Memory B cell (primary cell): Measurements from ENCODE around the gene HSPA2.
"Not testable (repeated sequence)": the region's sequence is repeated elsewhere in the genome, so short reads cannot be mapped to it uniquely, and the experiment has no call there.

Source experiments
- ATAC-seq: fragments of 150-1000 bp; cut with Tn5 transposase; 2 replicates; pipeline ENCODE4 v1.10.0; 2021; ENCODE audit warnings: low read depth, mild to moderate bottlenecking, moderate library complexity
- DNase-seq, 2 donors: peaks; one replicate each; pipeline ENCODE4 v3.0.0; 2022; ENCODE audit warnings: low spot score in 2 of 2
- H3K27ac Mint-ChIP-seq: one replicate; pipeline ENCODE4 v1.8.0; 2022; ENCODE audit warnings: mild to moderate bottlenecking, moderate library complexity, mixed read lengths
- H3K27me3 Mint-ChIP-seq: one replicate; pipeline ENCODE4 v1.8.0; 2022; ENCODE audit warnings: mixed read lengths
- H3K36me3 Mint-ChIP-seq: one replicate; pipeline ENCODE4 v1.8.0; 2022; ENCODE audit warnings: mild to moderate bottlenecking, mixed read lengths
- H3K4me1 Mint-ChIP-seq: one replicate; pipeline ENCODE4 v1.8.0; 2022; ENCODE audit warnings: mixed read lengths
- H3K4me3 Mint-ChIP-seq: one replicate; pipeline ENCODE4 v1.8.0; 2022; ENCODE audit warnings: mild to moderate bottlenecking, moderate library complexity, mixed read lengths
- H3K9me3 Mint-ChIP-seq: one replicate; pipeline ENCODE4 v1.8.0; 2022; ENCODE audit warnings: mixed read lengths

The HSPA2 gene

DNA sequence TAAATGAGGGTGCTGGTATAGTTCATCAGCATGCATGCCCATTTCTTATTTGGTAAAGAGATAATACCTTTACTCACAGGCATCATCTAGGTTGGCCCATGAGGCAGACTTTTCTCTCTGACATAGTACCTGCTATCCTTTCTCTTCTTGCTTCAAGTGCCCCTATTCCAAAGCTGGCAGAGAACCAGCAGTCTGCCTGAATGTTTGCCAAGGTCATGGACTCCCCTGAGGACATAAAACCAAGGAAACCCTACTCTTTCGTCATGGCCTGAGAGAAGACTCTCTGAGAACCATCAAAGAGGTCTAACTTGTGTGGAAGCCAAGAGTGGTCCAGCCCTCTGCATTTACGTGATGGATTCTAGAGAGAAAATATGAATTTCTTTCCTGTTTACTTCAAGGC, 21.1 kb downstream of the HSPA2 start:
- DNase-seq (no peak), ATAC-seq (no peak)
- Mint-ChIP-seq H3K4me1 (no peaks in the 10 kb centered on the region), H3K27ac (no peak overlapping the region), H3K27me3 (peaks cover 5% of the 10 kb centered on the region), H3K9me3 (no peaks in the 10 kb centered on the region), H3K4me3 (no peak overlapping the region), H3K36me3 (no peaks in the 10 kb centered on the region)

DNA sequence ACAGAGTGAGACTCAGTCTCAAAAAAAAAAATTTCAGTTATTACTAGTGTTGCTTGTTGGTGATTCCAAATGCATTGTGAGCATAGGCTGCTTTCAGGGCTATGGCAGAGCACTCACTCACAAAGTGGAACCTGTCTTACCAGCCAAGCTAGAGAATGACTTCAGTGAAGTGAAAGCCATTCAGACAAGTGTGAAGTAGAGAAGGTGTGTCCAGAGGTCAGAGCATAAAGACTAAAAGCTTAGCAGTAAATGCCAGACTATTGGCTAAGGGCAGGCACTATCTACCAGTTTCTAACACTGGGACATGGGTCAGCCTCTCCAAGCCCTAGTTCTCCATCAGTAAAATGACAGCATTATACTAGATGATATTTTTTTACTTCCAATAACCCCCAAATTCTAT, 21.9 kb downstream of the HSPA2 start:
- Mint-ChIP-seq H3K4me1 (no peaks in the 10 kb centered on the region), H3K27ac (no peak overlapping the region), H3K9me3 (no peaks in the 10 kb centered on the region), H3K36me3 (no peaks in the 10 kb centered on the region), H3K4me3 (no peak overlapping the region), H3K27me3 (peaks cover 5% of the 10 kb centered on the region)
- no peak for ATAC-seq
- no peak for DNase-seq

DNA sequence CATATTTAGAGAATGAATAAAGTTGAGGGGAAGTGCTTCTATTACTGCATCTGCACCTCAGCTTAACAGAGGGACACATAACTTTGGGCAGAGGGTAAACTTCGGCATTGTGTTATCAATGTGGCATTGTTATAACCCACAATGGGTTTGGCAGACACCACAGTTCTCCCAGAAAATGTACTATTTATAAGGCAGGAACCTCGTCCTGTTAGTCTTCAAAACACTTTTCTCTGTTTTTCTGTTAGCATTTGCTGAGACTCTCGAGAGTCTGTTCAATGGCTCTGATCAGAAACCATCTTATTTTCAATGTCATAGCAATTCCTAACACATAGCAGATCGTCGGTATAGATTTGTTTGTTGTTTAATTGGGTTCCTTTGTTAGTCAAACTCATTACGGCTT, 23.2 kb downstream of the HSPA2 start:
- H3K9me3 Mint-ChIP-seq = no peaks in the 10 kb centered on the region
- no peak for ATAC-seq

DNA sequence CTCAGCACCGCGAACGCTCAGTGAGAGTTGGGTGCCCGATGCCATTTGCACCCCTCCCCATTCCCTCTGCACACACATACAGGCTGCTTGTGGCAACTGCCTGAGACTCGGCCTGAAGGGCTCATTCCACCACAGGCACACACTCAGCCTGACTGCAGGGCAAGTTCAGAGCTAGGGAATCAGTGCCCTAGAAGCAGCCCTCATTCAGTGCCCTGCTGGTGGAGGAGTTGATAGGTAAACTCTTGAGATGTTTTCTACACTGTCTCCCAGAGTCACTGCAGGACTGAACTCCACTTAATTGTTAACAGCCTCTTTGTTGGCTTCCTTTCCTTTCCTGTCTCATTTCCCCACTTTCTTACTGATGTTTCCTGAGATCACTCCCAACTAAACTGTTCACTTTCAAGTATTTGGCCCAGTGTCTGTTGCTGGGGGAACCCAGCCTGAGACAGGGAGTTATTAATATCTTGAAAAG, 26.1 kb downstream of the HSPA2 start:
- Mint-ChIP-seq H3K36me3 (no peaks in the 10 kb centered on the region), H3K9me3 (no peaks in the 10 kb centered on the region), H3K4me1 (no peaks in the 10 kb centered on the region), H3K27me3 (peaks cover 6% of the 10 kb centered on the region), H3K27ac (no peak overlapping the region), H3K4me3 (no peak overlapping the region)
- ATAC-seq (no peak), DNase-seq (no peak)

More for the DNA sequence above, 23.2 kb downstream of the HSPA2 start:
- no peaks in the 10 kb centered on the region for H3K36me3 Mint-ChIP-seq
- DNase-seq = no peak
- H3K4me1 Mint-ChIP-seq = no peaks in the 10 kb centered on the region
- peaks cover 5% of the 10 kb centered on the region for H3K27me3 Mint-ChIP-seq
- no peak overlapping the region for H3K4me3 Mint-ChIP-seq
- no peak overlapping the region for H3K27ac Mint-ChIP-seq

DNA sequence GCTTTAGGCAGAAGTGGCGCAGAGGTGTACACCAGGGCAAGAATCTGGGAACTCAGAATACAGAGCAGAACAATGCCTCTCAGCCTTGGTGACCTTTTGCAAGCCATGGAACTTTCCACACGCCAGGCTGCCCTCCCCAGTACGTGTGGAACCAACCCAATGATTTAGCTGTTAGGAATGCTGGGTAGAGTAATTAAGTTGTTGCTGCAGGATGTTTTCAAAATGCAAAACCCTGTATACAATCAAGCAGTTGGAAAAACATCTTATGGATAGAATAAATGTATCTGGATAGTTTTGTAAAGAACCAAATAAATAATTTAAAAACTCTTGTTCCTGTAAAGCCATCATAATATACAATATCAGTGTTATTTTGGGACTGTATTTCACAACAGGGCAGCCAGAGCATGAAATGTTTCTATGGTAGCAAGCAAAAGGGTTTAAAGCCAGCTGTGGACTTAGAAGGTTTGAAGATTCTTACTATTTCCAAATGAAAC, 28.6 kb downstream of the HSPA2 start:
- no peaks in the 10 kb centered on the region for H3K9me3 Mint-ChIP-seq
- H3K36me3 Mint-ChIP-seq = no peaks in the 10 kb centered on the region
- H3K27me3 Mint-ChIP-seq = peaks cover 4% of the 10 kb centered on the region
- H3K4me1 Mint-ChIP-seq = no peaks in the 10 kb centered on the region
- ATAC-seq (no peak), DNase-seq (no peak)
- no peak overlapping the region for H3K27ac Mint-ChIP-seq
- H3K4me3 Mint-ChIP-seq = no peak overlapping the region

DNA sequence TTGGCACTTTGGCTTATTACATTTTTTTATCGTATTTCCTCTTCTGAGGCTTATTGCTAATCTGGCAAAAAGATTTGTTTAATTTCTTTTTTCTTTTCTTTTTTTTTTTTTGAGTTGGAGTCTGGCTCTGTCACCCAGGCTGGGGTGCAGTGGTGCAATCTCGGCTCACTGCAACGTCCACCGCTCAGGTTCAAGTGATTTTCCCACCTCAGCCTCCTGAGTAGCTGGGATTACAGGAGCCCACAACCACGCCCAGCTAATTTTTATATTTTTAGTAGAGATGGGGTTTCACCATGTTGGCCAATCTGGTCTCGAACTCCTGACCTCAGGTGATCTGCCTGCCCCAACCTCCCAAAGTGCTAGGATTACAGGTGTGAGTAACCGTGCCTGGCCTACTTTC, 29.1 kb downstream of the HSPA2 start:
- not testable (repeated sequence) for H3K27ac Mint-ChIP-seq, DNase-seq, ATAC-seq, H3K36me3 Mint-ChIP-seq, H3K4me1 Mint-ChIP-seq, H3K27me3 Mint-ChIP-seq, H3K4me3 Mint-ChIP-seq, H3K9me3 Mint-ChIP-seq

DNA sequence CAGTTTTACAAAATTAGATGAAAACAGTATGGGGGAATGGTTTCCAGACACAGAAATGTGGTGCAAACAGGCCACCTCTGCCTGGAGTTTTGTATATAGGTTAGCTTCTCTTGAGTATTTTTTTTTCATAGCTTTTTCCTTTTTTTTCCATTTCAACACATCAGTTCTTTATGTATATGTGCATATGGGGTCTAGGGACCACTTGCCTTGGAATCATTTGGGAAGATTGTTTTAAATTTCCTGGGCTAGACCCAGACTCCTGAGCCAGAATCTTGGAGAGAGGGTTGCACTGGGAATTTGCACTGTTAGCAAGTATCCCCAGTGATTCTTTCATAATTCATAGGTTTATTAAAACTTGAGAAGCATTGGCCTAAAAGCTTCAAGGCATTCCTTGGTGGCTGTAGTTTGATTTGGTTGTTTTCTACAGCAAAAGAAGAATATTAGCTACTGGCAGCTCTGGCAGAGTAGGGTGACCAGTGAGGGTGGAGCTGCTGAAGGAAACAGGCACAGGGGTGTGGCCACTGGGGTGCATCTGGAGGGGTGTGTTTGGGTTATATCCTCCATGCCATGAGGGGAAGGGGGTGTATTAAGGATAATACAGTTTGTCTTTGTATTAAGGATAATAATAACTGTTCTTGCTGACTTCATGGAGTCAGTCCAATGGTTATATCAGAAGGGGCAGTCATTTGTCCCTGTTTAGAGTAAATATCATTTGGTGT, 32.0 kb downstream of the HSPA2 start:
- Mint-ChIP-seq H3K27ac (no peak overlapping the region), H3K27me3 (peaks cover 2% of the 10 kb centered on the region), H3K36me3 (no peaks in the 10 kb centered on the region), H3K4me1 (no peaks in the 10 kb centered on the region), H3K9me3 (no peaks in the 10 kb centered on the region), H3K4me3 (no peak overlapping the region)
- no peak for DNase-seq
- no peak for ATAC-seq

DNA sequence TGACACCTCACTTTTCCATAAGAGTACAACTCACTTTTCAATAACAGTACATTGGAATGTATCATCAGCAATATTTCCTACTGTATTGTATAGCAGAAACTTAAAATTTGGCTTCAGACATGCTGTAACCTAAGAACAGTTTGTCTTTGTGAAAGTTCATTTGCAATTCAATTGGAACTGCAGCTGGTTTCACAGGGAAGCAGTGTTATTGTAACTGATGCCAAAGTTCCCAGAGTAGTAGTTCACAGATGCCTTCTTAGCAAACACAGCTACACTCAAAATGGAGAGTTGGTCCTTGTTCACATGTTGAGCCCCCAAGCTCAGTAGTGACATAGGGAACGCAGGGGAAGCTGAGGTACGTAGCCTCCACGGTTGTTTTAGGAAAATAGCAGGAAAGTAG, 32.6 kb downstream of the HSPA2 start:
- no peak overlapping the region for H3K27ac Mint-ChIP-seq
- H3K4me1 Mint-ChIP-seq = no peaks in the 10 kb centered on the region
- H3K4me3 Mint-ChIP-seq = no peak overlapping the region
- no peaks in the 10 kb centered on the region for H3K9me3 Mint-ChIP-seq
- ATAC-seq (no peak), DNase-seq (no peak)
- H3K27me3 Mint-ChIP-seq = peaks cover 2% of the 10 kb centered on the region
- no peaks in the 10 kb centered on the region for H3K36me3 Mint-ChIP-seq

DNA sequence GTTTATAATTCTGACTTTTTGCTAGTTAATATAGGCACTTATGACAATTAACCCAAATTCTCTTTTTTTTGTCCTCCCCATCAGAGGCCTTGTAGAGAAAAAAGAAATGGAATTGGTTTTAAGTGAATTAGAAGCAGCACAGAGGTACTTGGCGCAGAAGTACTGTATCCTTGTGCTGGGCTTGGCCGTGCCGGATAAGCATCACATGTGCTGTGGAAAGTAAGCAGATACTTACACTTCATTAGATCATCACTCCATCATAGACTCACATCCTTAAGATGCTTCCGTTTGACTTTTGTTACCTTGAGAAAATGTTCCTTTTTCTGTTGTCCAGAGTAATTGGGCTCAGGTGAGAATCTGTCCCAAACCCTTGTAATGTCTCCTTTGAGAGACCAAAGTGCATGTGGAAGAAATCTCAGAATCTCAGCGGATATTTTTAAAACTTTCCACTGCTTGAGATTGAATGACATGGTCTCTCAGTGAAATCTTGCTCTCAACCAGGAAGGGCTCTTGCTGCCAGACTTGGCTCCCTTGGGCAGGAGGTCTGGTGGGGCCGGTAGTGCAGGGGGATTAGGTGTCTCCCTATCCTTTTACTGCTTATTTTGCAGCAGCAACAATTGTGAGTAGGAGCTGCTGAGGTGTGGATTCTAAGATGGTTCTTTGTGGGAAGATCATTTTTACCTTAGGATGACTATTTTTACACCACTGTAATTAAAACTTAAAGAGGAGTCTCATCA, 34.0 kb downstream of the HSPA2 start:
- Mint-ChIP-seq H3K4me3 (no peak overlapping the region), H3K27me3 (peaks cover 2% of the 10 kb centered on the region), H3K27ac (no peak overlapping the region), H3K4me1 (no peaks in the 10 kb centered on the region), H3K9me3 (no peaks in the 10 kb centered on the region), H3K36me3 (no peaks in the 10 kb centered on the region)
- no peak for ATAC-seq
- DNase-seq = no peak

DNA sequence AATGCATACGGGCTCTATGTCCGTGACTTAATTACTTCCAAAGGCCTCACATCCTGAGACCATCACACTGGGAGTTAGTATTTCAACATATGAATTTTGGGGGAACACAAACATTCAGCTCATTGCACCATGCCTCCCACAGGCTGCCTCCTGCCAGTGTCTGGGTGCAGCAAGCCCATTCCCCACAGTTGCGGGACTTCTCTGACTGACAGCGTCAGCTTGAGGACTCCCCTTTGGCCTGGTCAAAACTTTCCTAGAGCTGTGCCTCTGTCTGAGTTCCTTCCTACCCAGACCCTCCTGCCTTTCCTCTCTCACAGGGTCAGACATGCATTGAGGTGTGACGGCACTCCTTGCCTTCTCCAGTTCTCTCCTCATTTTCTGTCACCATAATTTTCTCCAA, 36.7 kb downstream of the HSPA2 start:
- no peak for ATAC-seq
- no peaks in the 10 kb centered on the region for H3K36me3 Mint-ChIP-seq
- H3K4me3 Mint-ChIP-seq = no peak overlapping the region
- H3K27ac Mint-ChIP-seq = no peak overlapping the region
- H3K27me3 Mint-ChIP-seq = no peaks in the 10 kb centered on the region
- H3K4me1 Mint-ChIP-seq = no peaks in the 10 kb centered on the region
- H3K9me3 Mint-ChIP-seq = no peaks in the 10 kb centered on the region
- DNase-seq = no peak

DNA sequence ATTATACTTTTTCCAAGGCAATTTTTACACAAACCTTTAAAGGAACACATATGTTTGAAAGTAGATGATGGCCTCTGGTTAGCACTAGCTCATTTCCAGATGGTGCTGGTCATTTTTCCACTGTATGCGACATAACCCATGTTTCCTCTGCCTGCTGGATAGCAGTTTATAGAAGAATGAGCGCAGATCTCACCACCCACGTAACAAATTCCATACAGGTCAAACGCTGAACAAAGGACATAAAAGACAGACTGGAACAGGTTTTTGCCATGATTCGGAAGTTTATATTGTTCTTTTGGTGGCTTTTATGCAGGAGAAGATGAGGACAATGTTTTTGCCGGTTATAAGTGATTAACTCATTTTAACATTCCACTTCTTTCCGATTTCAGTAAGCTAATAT, 39.9 kb downstream of the HSPA2 start:
- H3K27ac Mint-ChIP-seq = no peak overlapping the region
- no peaks in the 10 kb centered on the region for H3K9me3 Mint-ChIP-seq
- H3K4me1 Mint-ChIP-seq = no peaks in the 10 kb centered on the region
- DNase-seq = no peak
- no peaks in the 10 kb centered on the region for H3K36me3 Mint-ChIP-seq
- H3K27me3 Mint-ChIP-seq = no peaks in the 10 kb centered on the region
- no peak for ATAC-seq
- H3K4me3 Mint-ChIP-seq = no peak overlapping the region

DNA sequence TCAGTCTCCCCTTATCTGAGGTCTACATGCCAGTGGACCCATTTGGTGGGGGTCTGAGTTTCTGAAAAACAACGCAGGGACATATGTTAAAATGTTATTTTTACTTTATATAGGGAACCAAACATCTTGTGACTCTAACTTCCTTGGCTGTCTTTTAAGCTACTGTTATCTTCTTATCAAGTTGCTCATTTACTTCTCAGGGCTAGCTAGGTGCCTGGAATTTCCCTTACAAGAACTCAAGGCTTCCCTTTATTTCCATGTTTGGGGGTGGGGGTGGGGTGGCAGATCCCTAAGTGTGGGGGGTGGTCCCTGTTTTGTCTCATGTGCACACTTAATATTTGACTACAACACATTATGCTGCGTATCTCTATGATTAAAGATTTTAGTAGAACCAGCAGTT, 40.8 kb downstream of the HSPA2 start:
- no peak overlapping the region for H3K27ac Mint-ChIP-seq
- ATAC-seq = no peak
- DNase-seq = no peak
- no peaks in the 10 kb centered on the region for H3K27me3 Mint-ChIP-seq
- no peak overlapping the region for H3K4me3 Mint-ChIP-seq
- H3K9me3 Mint-ChIP-seq = no peaks in the 10 kb centered on the region
- H3K4me1 Mint-ChIP-seq = no peaks in the 10 kb centered on the region
- no peaks in the 10 kb centered on the region for H3K36me3 Mint-ChIP-seq

DNA sequence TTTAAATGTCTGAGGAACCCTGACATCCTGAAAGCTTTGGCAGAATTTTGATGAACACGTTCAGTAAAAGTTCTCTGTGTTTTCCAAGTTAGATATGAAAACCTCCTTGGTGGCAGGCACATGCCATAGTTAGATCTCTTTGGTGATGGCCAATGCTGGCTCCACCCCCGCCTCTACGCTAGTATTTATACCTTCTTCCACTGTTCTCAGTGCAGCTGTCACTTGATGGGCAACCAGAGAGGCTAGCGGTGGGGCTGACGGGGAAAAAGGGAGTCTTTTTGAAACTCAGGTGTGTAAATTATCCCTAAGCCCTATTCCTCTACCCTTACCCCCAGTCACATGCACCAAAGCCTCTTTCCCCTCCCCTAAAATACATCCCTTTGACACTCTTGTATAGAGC, 41.3 kb downstream of the HSPA2 start:
- no peaks in the 10 kb centered on the region for H3K9me3 Mint-ChIP-seq
- no peak overlapping the region for H3K27ac Mint-ChIP-seq
- H3K4me3 Mint-ChIP-seq = no peak overlapping the region
- no peaks in the 10 kb centered on the region for H3K27me3 Mint-ChIP-seq
- ATAC-seq (no peak), DNase-seq (no peak)
- no peaks in the 10 kb centered on the region for H3K4me1 Mint-ChIP-seq
- no peaks in the 10 kb centered on the region for H3K36me3 Mint-ChIP-seq

DNA sequence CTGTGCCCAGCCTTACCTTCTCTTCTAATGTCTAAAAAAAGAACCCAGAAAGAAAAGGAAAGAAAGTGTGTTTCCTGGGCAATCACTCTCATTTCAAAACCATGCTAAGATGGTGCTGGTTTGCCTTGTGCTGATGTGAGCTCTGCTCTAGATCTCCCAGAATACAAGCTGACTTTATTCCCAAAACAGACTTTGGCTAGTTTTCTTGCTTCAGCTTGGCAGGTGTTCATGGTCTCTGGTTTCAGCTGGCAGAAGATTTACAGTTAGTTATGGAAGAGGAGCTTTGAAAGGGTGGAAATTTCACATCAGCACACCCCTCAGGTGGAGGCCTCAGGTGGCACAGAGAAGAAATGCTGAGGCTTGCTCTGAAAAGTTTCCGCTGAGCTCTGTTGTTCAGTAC, 43.6 kb downstream of the HSPA2 start:
- H3K27me3 Mint-ChIP-seq = no peaks in the 10 kb centered on the region
- no peak for ATAC-seq
- DNase-seq = no peak
- no peaks in the 10 kb centered on the region for H3K9me3 Mint-ChIP-seq
- H3K36me3 Mint-ChIP-seq = no peaks in the 10 kb centered on the region
- no peak overlapping the region for H3K27ac Mint-ChIP-seq
- H3K4me3 Mint-ChIP-seq = no peak overlapping the region
- no peaks in the 10 kb centered on the region for H3K4me1 Mint-ChIP-seq

DNA sequence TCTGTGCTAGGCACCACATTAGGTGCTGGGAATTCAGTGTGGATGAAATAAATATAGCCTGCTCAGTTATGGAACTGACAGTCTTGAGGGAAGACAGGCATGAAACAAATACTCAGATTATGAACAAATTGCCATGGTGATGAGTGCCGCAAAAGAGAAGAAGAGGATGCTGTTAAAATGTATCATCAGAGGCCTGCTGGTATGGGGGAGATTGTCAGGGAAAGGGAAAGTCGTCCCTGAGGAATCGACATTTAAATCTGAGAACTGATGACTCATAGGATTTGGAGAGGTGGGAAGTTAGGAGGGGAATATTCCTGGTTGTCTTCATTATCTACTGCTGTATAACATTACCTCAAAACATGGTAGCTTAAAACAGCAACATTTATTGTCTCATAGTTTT, 51.3 kb downstream of the HSPA2 start:
- H3K27ac Mint-ChIP-seq = no peak overlapping the region
- ATAC-seq = no peak

More for the DNA sequence above, 51.3 kb downstream of the HSPA2 start:
- no peaks in the 10 kb centered on the region for H3K9me3 Mint-ChIP-seq
- no peak for DNase-seq
- no peaks in the 10 kb centered on the region for H3K36me3 Mint-ChIP-seq
- H3K27me3 Mint-ChIP-seq = no peaks in the 10 kb centered on the region
- no peak overlapping the region for H3K4me3 Mint-ChIP-seq
- H3K4me1 Mint-ChIP-seq = no peaks in the 10 kb centered on the region
